Measurements from ENCODE around the gene PHF14.

DNA sequence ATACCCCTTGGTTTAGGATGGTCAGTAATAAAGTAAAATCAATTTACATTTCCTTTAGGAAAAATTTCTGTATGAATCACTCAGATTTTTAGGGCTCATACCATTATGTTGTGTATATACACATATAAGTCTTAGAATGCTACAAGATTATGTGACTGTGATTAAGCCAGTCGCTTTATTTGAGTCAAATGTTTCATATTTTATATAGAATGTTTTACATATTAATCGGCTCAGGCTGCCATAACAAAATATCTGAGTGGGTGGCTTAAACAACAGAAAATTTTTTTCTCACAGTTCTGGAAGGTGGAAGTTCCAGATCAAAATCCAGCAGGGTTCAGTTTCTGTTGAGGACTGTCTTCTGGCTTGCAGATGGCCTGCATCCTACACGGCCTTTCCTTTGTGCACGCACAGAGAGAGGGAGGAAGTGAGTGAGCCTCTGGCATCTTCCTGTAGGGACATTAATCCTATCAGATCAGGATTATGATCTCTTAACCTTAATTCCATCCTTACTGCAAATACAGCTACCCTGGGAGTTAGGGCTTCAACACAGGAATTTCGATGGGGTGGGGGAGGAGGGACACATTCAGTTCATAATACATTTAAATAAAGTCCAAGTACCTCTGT, 198.0 kb downstream of the PHF14 start:
- no peak for TF ChIP-seq CREB1 (CRISPR knock-in tag; IDR thresholded peaks at IDR 0.05; ENCODE audit: low read depth)
- TF ChIP-seq, protein P1, sequence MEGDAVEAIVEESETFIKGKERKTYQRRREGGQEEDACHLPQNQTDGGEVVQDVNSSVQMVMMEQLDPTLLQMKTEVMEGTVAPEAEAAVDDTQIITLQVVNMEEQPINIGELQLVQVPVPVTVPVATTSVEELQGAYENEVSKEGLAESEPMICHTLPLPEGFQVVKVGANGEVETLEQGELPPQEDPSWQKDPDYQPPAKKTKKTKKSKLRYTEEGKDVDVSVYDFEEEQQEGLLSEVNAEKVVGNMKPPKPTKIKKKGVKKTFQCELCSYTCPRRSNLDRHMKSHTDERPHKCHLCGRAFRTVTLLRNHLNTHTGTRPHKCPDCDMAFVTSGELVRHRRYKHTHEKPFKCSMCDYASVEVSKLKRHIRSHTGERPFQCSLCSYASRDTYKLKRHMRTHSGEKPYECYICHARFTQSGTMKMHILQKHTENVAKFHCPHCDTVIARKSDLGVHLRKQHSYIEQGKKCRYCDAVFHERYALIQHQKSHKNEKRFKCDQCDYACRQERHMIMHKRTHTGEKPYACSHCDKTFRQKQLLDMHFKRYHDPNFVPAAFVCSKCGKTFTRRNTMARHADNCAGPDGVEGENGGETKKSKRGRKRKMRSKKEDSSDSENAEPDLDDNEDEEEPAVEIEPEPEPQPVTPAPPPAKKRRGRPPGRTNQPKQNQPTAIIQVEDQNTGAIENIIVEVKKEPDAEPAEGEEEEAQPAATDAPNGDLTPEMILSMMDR (conservative IDR thresholded peaks at IDR 0.05; ENCODE audit: low read depth in 2 of 2), result no peak
- TF ChIP-seq, protein P2, sequence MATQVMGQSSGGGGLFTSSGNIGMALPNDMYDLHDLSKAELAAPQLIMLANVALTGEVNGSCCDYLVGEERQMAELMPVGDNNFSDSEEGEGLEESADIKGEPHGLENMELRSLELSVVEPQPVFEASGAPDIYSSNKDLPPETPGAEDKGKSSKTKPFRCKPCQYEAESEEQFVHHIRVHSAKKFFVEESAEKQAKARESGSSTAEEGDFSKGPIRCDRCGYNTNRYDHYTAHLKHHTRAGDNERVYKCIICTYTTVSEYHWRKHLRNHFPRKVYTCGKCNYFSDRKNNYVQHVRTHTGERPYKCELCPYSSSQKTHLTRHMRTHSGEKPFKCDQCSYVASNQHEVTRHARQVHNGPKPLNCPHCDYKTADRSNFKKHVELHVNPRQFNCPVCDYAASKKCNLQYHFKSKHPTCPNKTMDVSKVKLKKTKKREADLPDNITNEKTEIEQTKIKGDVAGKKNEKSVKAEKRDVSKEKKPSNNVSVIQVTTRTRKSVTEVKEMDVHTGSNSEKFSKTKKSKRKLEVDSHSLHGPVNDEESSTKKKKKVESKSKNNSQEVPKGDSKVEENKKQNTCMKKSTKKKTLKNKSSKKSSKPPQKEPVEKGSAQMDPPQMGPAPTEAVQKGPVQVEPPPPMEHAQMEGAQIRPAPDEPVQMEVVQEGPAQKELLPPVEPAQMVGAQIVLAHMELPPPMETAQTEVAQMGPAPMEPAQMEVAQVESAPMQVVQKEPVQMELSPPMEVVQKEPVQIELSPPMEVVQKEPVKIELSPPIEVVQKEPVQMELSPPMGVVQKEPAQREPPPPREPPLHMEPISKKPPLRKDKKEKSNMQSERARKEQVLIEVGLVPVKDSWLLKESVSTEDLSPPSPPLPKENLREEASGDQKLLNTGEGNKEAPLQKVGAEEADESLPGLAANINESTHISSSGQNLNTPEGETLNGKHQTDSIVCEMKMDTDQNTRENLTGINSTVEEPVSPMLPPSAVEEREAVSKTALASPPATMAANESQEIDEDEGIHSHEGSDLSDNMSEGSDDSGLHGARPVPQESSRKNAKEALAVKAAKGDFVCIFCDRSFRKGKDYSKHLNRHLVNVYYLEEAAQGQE (IDR thresholded peaks at IDR 0.05; ENCODE audit: unreplicated experiment), result no peak
